Measurements from ENCODE around the gene PLK5. TPM values are rescaled to one million over a fixed set of nuclear protein-coding genes. Genes with fewer than 3 reads are reported as not detected.

Gene PLK5
- total RNA-seq, 2 donors from 2014 or later = not detected

DNA sequence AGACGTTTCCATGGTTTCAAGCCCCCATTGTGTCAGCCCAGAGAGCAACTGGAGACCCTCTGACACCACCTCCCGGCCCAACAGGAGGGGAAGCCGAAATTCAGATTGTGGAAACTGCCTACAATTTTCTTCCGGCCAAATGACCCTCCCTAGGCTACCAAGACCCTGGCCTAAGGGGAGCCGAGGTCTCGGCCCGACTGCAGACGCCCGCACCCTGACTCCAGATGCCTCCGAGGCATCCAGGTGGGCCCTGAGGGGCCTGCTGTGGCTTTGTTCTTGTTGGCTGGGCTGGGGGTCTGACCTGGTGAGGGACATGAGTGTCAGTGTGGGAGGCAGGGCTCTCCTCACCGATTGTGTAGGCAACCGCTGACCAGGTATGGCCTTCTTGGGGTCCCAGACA is 34.7 kb downstream of the PLK5 start:
- no peak overlapping the region for H3K27ac ChIP-seq
- no peak overlapping the region for H3K4me3 ChIP-seq
- H3K36me3 ChIP-seq = no peaks in the 10 kb centered on the region
- no peak for TF ChIP-seq CTCF (IDR thresholded peaks at IDR 0.05)
- H3K4me1 ChIP-seq = no peaks in the 10 kb centered on the region
- no peak overlapping the region for H3K9ac ChIP-seq (ENCODE audit: low read depth in 2 of 2, low read length in 2 of 2)
- DNase-seq = no peak
- intact Hi-C loops (cut with DNase I) = no loop called here
- no peaks in the 10 kb centered on the region for H3K27me3 ChIP-seq
- no peaks in the 10 kb centered on the region for H3K9me3 ChIP-seq

DNA sequence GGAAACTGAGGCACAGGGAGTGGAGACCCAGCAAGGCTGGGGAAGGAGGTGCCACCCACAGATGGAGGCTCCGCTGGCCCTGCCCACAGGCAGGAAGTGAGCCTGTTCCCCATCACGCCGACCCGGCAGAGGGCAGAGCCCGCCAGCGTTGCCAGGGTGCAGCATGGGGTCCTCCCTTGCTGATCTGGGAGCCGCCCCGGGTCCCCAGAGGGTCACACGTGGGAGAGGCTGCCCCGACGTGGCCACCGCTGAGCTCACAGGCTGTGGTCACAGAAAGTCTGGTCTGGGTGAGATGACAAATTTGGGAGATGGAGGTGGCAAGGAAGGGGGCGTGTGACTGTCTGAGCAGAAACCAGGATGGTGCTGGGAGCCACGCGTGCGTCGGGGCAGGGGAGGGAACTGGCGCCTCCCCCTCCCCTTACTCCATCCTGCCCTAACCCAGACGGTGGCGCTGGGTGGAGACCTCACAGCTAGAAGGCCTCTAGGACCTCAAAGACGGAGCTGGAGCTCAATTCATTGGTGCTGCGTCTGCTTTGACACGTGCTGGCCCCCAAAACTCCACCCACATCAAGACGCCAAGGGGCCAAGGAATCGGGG is 36.5 kb downstream of the PLK5 start:
- Histone ChIP-seq H3K27me3 (no peaks in the 10 kb centered on the region), H3K9me3 (no peaks in the 10 kb centered on the region), H3K4me3 (no peak overlapping the region), H3K9ac (ENCODE audit: low read depth in 2 of 2, low read length in 2 of 2) (peak overlapping the region in 1 of 2 donors; percentile 24), H3K36me3 (no peaks in the 10 kb centered on the region), H3K4me1 (no peaks in the 10 kb centered on the region), H3K27ac (no peak overlapping the region)
- no peak for DNase-seq
- no peak for TF ChIP-seq CTCF (IDR thresholded peaks at IDR 0.05)
- intact Hi-C loops (cut with DNase I) = no loop called here

DNA sequence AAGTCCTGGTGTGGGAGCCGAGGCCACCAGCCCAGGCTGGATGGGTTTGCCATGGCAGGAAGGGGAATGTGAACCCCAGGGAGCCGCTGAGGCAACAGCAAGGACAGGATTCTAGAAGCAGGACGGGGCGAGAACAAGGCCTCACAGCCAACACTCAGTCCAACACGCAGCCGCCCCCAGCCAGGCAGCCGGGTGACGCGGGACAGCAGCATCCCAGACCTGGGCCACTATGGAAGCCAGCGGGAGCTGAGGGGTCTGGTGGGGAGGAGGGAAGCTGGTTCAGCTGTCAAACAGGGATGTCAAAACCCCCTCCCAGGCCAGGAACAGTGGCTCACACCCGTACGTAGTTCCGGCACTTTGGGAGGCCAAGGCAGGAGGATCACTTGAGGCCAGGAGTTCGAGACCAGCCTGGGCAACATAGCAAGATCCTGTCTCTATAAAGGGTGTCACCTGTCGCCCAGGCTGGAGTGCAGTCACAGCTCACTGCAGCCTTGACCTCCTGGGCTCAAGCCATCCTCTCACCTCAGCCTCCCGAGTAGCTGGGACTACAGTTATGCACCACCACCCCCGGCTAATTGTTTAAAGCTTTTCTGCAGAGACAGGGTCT is 37.5 kb downstream of the PLK5 start:
- H3K27ac ChIP-seq = no peak overlapping the region
- H3K27me3 ChIP-seq = no peaks in the 10 kb centered on the region
- TF ChIP-seq CTCF (IDR thresholded peaks at IDR 0.05) = no peak
- intact Hi-C loops (cut with DNase I) = no loop called here
- no peaks in the 10 kb centered on the region for H3K36me3 ChIP-seq
- DNase-seq = no peak
- H3K4me1 ChIP-seq = no peaks in the 10 kb centered on the region
- H3K4me3 ChIP-seq = no peak overlapping the region
- H3K9ac ChIP-seq (ENCODE audit: low read depth in 2 of 2, low read length in 2 of 2) = no peak overlapping the region
- no peaks in the 10 kb centered on the region for H3K9me3 ChIP-seq

GRCh38 chr19:1563251-1563650 is 39.4 kb downstream of the PLK5 start:
- Histone ChIP-seq H3K9ac (ENCODE audit: low read depth in 2 of 2, low read length in 2 of 2) (no peak overlapping the region), H3K27me3 (no peaks in the 10 kb centered on the region), H3K36me3 (no peaks in the 10 kb centered on the region), H3K4me3 (no peak overlapping the region), H3K4me1 (no peaks in the 10 kb centered on the region), H3K9me3 (no peaks in the 10 kb centered on the region), H3K27ac (no peak overlapping the region)
- no peak for DNase-seq
- TF ChIP-seq CTCF (IDR thresholded peaks at IDR 0.05) = no peak
- intact Hi-C loops (cut with DNase I) = no loop called here

DNA sequence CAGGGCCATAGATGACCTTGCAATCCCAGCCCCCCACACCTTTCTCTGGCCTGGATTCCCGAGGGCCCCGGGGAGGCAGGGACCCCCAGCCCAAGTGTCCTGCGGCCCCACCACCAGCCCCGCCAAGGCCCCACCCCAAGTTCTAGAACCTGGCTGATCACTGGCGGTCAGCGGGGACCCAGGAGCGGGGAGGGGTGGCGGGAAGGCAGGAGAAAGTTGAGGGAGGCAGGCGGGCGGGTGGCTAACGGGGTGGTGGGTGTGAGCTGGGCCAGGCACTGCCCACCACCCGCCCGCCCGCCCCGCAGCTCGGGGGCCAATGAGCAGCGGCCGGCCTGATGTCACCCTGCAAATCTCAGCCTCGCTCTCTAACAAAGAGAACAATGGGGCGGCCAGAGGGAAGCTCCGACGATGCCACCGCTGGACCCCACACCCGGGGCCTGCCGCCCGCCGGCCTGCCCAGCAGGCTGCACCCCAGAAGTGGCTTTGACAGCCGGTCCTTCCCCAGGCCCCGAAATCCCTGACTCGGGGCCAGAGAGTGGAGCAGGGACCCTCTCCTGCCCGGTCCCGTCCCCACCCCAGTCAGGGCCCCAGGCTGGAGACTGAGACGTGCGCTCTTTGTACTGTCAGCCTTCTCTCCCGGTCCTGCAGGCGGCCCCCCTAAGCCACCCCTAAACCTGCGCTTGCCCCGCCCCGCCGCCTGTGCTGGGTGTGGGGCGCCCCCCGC is 42.7 kb downstream of the PLK5 start:
- peak overlapping the region; percentile 76 for H3K4me3 ChIP-seq
- H3K36me3 ChIP-seq = no peaks in the 10 kb centered on the region
- intact Hi-C loops (cut with DNase I) = no loop called here
- DNase-seq = peak; percentile 62
- no peaks in the 10 kb centered on the region for H3K4me1 ChIP-seq
- H3K27me3 ChIP-seq = no peaks in the 10 kb centered on the region
- peak overlapping the region; percentile 61 to 68 for H3K9ac ChIP-seq (ENCODE audit: low read depth in 2 of 2, low read length in 2 of 2)
- no peaks in the 10 kb centered on the region for H3K9me3 ChIP-seq
- H3K27ac ChIP-seq = peak overlapping the region; percentile 70
- no peak for TF ChIP-seq CTCF (IDR thresholded peaks at IDR 0.05)
